ENCODE results near the gene KRT39.
"Not testable (repeated sequence)": the region's sequence is repeated elsewhere in the genome, so short reads cannot be mapped to it uniquely, and the experiment has no call there.

KRT39 gene
- total RNA-seq = 0 reads per million in 9 experiments

- H3K4me3 Mint-ChIP-seq = no peak within 1 kb of the TSS
- ATAC-seq (replicated peaks) = no peak
- peaks cover 19 to 27% of the 10 kb centered on the region in 2 donors for H3K27me3 Mint-ChIP-seq
- DNase-seq = no peak
- H3K4me1 Mint-ChIP-seq (ENCODE audit: low read depth in 2 of 2) = peaks cover 2 to 5% of the 10 kb centered on the region in 2 donors
- no peak within 1 kb of the TSS for H3K27ac Mint-ChIP-seq
- no peaks in the 10 kb centered on the region for H3K36me3 Mint-ChIP-seq (ENCODE audit: insufficient read depth)
- no peaks in the 10 kb centered on the region for H3K9me3 Mint-ChIP-seq
These were observed at the start of gene KRT39 for GRCh38 chr17:40966848-40967247. KRT39 (minus strand) TSS chr17:40966948; CDS start chr17:40966856, 92 bp downstream.

- Mint-ChIP-seq H3K4me1 (ENCODE audit: low read depth in 2 of 2) (no peaks in the 10 kb centered on the region), H3K27ac (no peak overlapping the region), H3K36me3 (ENCODE audit: insufficient read depth) (no peaks in the 10 kb centered on the region), H3K27me3 (peaks cover 20 to 40% of the 10 kb centered on the region in 2 donors), H3K9me3 (no peaks in the 10 kb centered on the region), H3K4me3 (no peak overlapping the region)
- ATAC-seq (replicated peaks) (no peak), DNase-seq (no peak)
These were observed 48.7 kb upstream of the KRT39 start for GRCh38 chr17:41015454-41015853.

GRCh38 chr17:41013606-41014005 lies 46.9 kb upstream of the KRT39 start:
- ATAC-seq (replicated peaks) (no peak), DNase-seq (no peak)
- Mint-ChIP-seq H3K4me1 (ENCODE audit: low read depth in 2 of 2) (no peaks in the 10 kb centered on the region), H3K9me3 (no peaks in the 10 kb centered on the region), H3K36me3 (ENCODE audit: insufficient read depth) (no peaks in the 10 kb centered on the region), H3K4me3 (no peak overlapping the region), H3K27me3 (peaks cover 22 to 46% of the 10 kb centered on the region in 2 donors), H3K27ac (no peak overlapping the region)

GRCh38 chr17:41013181-41013580 lies 46.4 kb upstream of the KRT39 start:
- Mint-ChIP-seq H3K4me3 (no peak overlapping the region), H3K27ac (no peak overlapping the region), H3K27me3 (peaks cover 26 to 49% of the 10 kb centered on the region in 2 donors), H3K4me1 (ENCODE audit: low read depth in 2 of 2) (no peaks in the 10 kb centered on the region), H3K9me3 (no peaks in the 10 kb centered on the region), H3K36me3 (ENCODE audit: insufficient read depth) (no peaks in the 10 kb centered on the region)
- DNase-seq (no peak), ATAC-seq (replicated peaks) (no peak)

- Mint-ChIP-seq H3K27ac (no peak overlapping the region), H3K27me3 (peaks cover 23 to 44% of the 10 kb centered on the region in 2 donors), H3K4me3 (no peak overlapping the region), H3K9me3 (no peaks in the 10 kb centered on the region), H3K36me3 (ENCODE audit: insufficient read depth) (no peaks in the 10 kb centered on the region), H3K4me1 (ENCODE audit: low read depth in 2 of 2) (no peaks in the 10 kb centered on the region)
- no peak for DNase-seq
- ATAC-seq (replicated peaks) = no peak
These were observed 45.8 kb upstream of the KRT39 start for GRCh38 chr17:41012326-41013120.

- ATAC-seq (replicated peaks) = no peak
- Mint-ChIP-seq H3K27me3 (peaks cover 15 to 26% of the 10 kb centered on the region in 2 donors), H3K9me3 (no peaks in the 10 kb centered on the region), H3K27ac (no peak overlapping the region), H3K36me3 (ENCODE audit: insufficient read depth) (no peaks in the 10 kb centered on the region), H3K4me1 (ENCODE audit: low read depth in 2 of 2) (no peaks in the 10 kb centered on the region), H3K4me3 (no peak overlapping the region)
- no peak for DNase-seq
These were observed 43.7 kb upstream of the KRT39 start for GRCh38 chr17:41010441-41010840.

- Mint-ChIP-seq H3K4me3 (no peak overlapping the region), H3K4me1 (ENCODE audit: low read depth in 2 of 2) (no peaks in the 10 kb centered on the region), H3K27me3 (peaks cover 10 to 20% of the 10 kb centered on the region in 2 donors), H3K36me3 (ENCODE audit: insufficient read depth) (no peaks in the 10 kb centered on the region), H3K27ac (no peak overlapping the region), H3K9me3 (no peaks in the 10 kb centered on the region)
- no peak for DNase-seq
- no peak for ATAC-seq (replicated peaks)
These were observed 43.2 kb upstream of the KRT39 start for GRCh38 chr17:41009936-41010335.

GRCh38 chr17:41009301-41009760 lies 42.6 kb upstream of the KRT39 start:
- no peak overlapping the region for H3K27ac Mint-ChIP-seq
- no peaks in the 10 kb centered on the region for H3K4me1 Mint-ChIP-seq (ENCODE audit: low read depth in 2 of 2)
- H3K27me3 Mint-ChIP-seq = peaks cover 7 to 23% of the 10 kb centered on the region in 2 donors
- no peak for ATAC-seq (replicated peaks)
- DNase-seq = no peak
- H3K36me3 Mint-ChIP-seq (ENCODE audit: insufficient read depth) = no peaks in the 10 kb centered on the region
- no peak overlapping the region for H3K4me3 Mint-ChIP-seq
- H3K9me3 Mint-ChIP-seq = no peaks in the 10 kb centered on the region

- Mint-ChIP-seq H3K4me1 (ENCODE audit: low read depth in 2 of 2) (no peaks in the 10 kb centered on the region), H3K27me3 (peaks cover 12 to 28% of the 10 kb centered on the region in 2 donors), H3K27ac (no peak within 1 kb of the TSS), H3K4me3 (no peak within 1 kb of the TSS), H3K9me3 (no peaks in the 10 kb centered on the region), H3K36me3 (ENCODE audit: insufficient read depth) (no peaks in the 10 kb centered on the region)
- ATAC-seq (replicated peaks) = no peak
- DNase-seq = no peak
These were observed 42.1 kb upstream of the KRT39 start, which contains the start of gene KRTAP3-1 for GRCh38 chr17:41008811-41009210. KRTAP3-1 (minus strand) TSS chr17:41009128; CDS start chr17:41009074, 54 bp downstream.

- Mint-ChIP-seq H3K36me3 (ENCODE audit: insufficient read depth) (no peaks in the 10 kb centered on the region), H3K27me3 (peaks cover 45 to 54% of the 10 kb centered on the region in 2 donors), H3K27ac (no peak overlapping the region), H3K4me3 (no peak overlapping the region), H3K4me1 (ENCODE audit: low read depth in 2 of 2) (no peaks in the 10 kb centered on the region), H3K9me3 (no peaks in the 10 kb centered on the region)
- no peak for DNase-seq
- ATAC-seq (replicated peaks) = no peak
These were observed 37.6 kb upstream of the KRT39 start for GRCh38 chr17:41004397-41004796.

- no peak overlapping the region for H3K4me3 Mint-ChIP-seq
- H3K4me1 Mint-ChIP-seq (ENCODE audit: low read depth in 2 of 2) = no peaks in the 10 kb centered on the region
- H3K36me3 Mint-ChIP-seq (ENCODE audit: insufficient read depth) = no peaks in the 10 kb centered on the region
- H3K27ac Mint-ChIP-seq = no peak overlapping the region
- no peaks in the 10 kb centered on the region for H3K9me3 Mint-ChIP-seq
- ATAC-seq (replicated peaks) (no peak), DNase-seq (no peak)
- peaks cover 50 to 56% of the 10 kb centered on the region in 2 donors for H3K27me3 Mint-ChIP-seq
These were observed 37.2 kb upstream of the KRT39 start for GRCh38 chr17:41003926-41004325.

GRCh38 chr17:41002814-41003213 lies 36.1 kb upstream of the KRT39 start:
- Mint-ChIP-seq H3K4me1 (ENCODE audit: low read depth in 2 of 2) (no peaks in the 10 kb centered on the region), H3K9me3 (no peaks in the 10 kb centered on the region), H3K4me3 (no peak overlapping the region), H3K27ac (no peak overlapping the region), H3K36me3 (ENCODE audit: insufficient read depth) (no peaks in the 10 kb centered on the region), H3K27me3 (peaks cover 54 to 61% of the 10 kb centered on the region in 2 donors)
- ATAC-seq (replicated peaks) (no peak), DNase-seq (no peak)

- H3K27ac Mint-ChIP-seq = no peak overlapping the region
- no peak for DNase-seq
- H3K4me1 Mint-ChIP-seq (ENCODE audit: low read depth in 2 of 2) = no peaks in the 10 kb centered on the region
- H3K4me3 Mint-ChIP-seq = no peak overlapping the region
- peaks cover 64 to 71% of the 10 kb centered on the region in 2 donors for H3K27me3 Mint-ChIP-seq
- no peaks in the 10 kb centered on the region for H3K36me3 Mint-ChIP-seq (ENCODE audit: insufficient read depth)
- no peaks in the 10 kb centered on the region for H3K9me3 Mint-ChIP-seq
- ATAC-seq (replicated peaks) = no peak
These were observed 35.0 kb upstream of the KRT39 start for GRCh38 chr17:41001795-41002194.

- DNase-seq; ATAC-seq (replicated peaks); H3K36me3 Mint-ChIP-seq (ENCODE audit: insufficient read depth); H3K4me1 Mint-ChIP-seq (ENCODE audit: low read depth in 2 of 2); H3K9me3 Mint-ChIP-seq; H3K27ac Mint-ChIP-seq; H3K4me3 Mint-ChIP-seq: not testable (repeated sequence)
- H3K27me3 Mint-ChIP-seq = peaks cover 76 to 86% of the 10 kb centered on the region in 2 donors
These were observed 32.8 kb upstream of the KRT39 start, which contains the start of gene KRTAP3-2 for GRCh38 chr17:40999563-40999962. KRTAP3-2 (minus strand) TSS chr17:40999906; CDS start chr17:40999853, 53 bp downstream.

Measured in effector memory CD8-positive, alpha-beta T cell (primary cell).